Body of pancreas (tissue), 4 donors: ENCODE results near the gene COL19A1. TPM values are rescaled to one million over a fixed set of nuclear protein-coding genes. Genes with fewer than 3 reads are reported as not detected.

Experiments
- ATAC-seq: fragments of 150-250 bp; one replicate; pipeline ENCODE4 v1.9.1; 2016
- DNase-seq, 4 donors: peaks; one replicate each; pipeline ENCODE4 v3.0.0-alpha.2; 2019
- H3K27ac ChIP-seq, 4 donors: fragments of 200-600 bp; sonication (generic); 1 replicate in 3 of 4; 2 replicates in 1 of 4; pipeline versions ENCODE4 v1.5.1 to v1.6.1; 2016 to 2019; ENCODE audit warnings: mild to moderate bottlenecking in 1 of 4, mixed read lengths in 1 of 4, moderate library complexity in 1 of 4
- H3K27me3 ChIP-seq, 2 donors: fragments of 200-600 bp; sonication (generic); one replicate each; pipeline ENCODE4 v1.6.0; 2016; ENCODE audit warnings: mild to moderate bottlenecking in 1 of 2
- H3K36me3 ChIP-seq, 2 donors: fragments of 200-600 bp; sonication (generic); replicated peaks in 1 of 2; 2 replicates each; pipeline ENCODE4 v1.5.1; 2016; ENCODE audit warnings: low read depth in 2 of 2; ENCODE audit not compliant: insufficient read depth in 1 of 2
- H3K4me1 ChIP-seq: fragments of 200-600 bp; sonication (generic); one replicate; pipeline ENCODE4 v1.6.0; 2016
- H3K4me3 ChIP-seq, 2 donors: fragments of 200-600 bp; sonication (generic); 1 replicate in 1 of 2; 2 replicates in 1 of 2; pipeline ENCODE4 v1.5.1; 2016 to 2019
- H3K9me3 ChIP-seq, 3 donors: fragments of 200-600 bp; sonication (generic); 1 replicate in 2 of 3; 2 replicates in 1 of 3; pipeline ENCODE4 v1.5.1; 2016
- POLR2A ChIP-seq, 3 donors: fragments of 450-650 bp; IDR thresholded peaks; one replicate each; pipeline ENCODE4 v1.6.1; 2016; ENCODE audit warnings: antibody characterized with exemption in 3 of 3, mild to moderate bottlenecking in 2 of 3
- WGBS, 2 donors: methylation state at CpG; one replicate each; pipeline ENCODE4 v1.1.5; 2017; 5-methylcytosine and 5-hydroxymethylcytosine counted together
- intact Hi-C: fragments of 100-400 bp; cut with DNase I; formaldehyde crosslinking; loops from one replicate; pipeline ENCODE4 v1.15.1; 2023
- total RNA-seq, 2 donors: library from RNA; depleted of rRNA; stranded (reverse); fragments of >200 nt; gene quantifications; one replicate each; pipeline ENCODE4 v1.1.0, GENCODE V29; 2016
- TF ChIP-seq, protein P1 (sequence below), 7 experiments: fragments of 450-650 bp in 4 of 7; fragments of 200-600 bp in 3 of 7; sonication (generic) in 3 of 7; IDR thresholded peaks; one replicate each; pipeline ENCODE4 v1.5.1; 2016 to 2019; ENCODE audit warnings: antibody characterized with exemption in 7 of 7

COL19A1 gene
- total RNA-seq, 2 donors from 2014 or later = 0.26 to 1.6 TPM

DNA sequence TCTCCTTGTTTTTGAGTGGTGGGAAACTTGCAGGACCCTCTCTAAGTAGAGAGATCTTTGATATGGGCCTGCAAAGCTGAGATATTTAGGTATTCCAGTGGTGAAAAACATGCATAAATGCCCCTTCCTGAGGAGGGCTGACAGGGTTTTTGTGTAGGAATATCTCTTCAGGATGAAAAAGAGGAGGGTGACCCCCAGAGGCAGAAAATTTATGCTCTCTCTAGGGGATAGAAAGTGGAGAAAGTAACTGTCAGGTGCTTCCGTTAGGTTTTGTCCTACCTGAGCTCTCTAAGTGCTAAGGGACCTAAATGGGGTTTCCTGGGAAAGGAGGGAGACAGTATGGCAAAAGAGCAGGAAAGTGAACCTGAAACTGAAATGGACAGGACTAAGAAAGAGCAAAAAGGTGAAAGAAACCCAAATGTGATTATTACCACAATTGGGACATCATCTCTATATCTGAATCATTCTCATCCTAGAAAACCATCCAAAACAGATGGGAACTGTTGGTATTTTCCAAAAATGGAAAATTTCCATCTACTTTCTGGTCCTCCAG lies 2.0 kb downstream of the COL19A1 start:
- no peaks in the 10 kb centered on the region for H3K36me3 ChIP-seq
- ATAC-seq (no peak), DNase-seq (no peak)
- H3K4me3 ChIP-seq = no peak overlapping the region
- no peaks in the 10 kb centered on the region for H3K9me3 ChIP-seq
- no peak overlapping the region for H3K27ac ChIP-seq
- intact Hi-C loops = no loop called here
- WGBS, 2 donors = 76 to 91% methylated on average over 1 of the region's 1 CpG
- TF ChIP-seq, protein P1, sequence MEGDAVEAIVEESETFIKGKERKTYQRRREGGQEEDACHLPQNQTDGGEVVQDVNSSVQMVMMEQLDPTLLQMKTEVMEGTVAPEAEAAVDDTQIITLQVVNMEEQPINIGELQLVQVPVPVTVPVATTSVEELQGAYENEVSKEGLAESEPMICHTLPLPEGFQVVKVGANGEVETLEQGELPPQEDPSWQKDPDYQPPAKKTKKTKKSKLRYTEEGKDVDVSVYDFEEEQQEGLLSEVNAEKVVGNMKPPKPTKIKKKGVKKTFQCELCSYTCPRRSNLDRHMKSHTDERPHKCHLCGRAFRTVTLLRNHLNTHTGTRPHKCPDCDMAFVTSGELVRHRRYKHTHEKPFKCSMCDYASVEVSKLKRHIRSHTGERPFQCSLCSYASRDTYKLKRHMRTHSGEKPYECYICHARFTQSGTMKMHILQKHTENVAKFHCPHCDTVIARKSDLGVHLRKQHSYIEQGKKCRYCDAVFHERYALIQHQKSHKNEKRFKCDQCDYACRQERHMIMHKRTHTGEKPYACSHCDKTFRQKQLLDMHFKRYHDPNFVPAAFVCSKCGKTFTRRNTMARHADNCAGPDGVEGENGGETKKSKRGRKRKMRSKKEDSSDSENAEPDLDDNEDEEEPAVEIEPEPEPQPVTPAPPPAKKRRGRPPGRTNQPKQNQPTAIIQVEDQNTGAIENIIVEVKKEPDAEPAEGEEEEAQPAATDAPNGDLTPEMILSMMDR (IDR thresholded peaks at IDR 0.05) = no peak
- no peak for TF ChIP-seq POLR2A (IDR thresholded peaks at IDR 0.05)
- peaks cover 9% of the 10 kb centered on the region for H3K4me1 ChIP-seq
- no peaks in the 10 kb centered on the region for H3K27me3 ChIP-seq

DNA sequence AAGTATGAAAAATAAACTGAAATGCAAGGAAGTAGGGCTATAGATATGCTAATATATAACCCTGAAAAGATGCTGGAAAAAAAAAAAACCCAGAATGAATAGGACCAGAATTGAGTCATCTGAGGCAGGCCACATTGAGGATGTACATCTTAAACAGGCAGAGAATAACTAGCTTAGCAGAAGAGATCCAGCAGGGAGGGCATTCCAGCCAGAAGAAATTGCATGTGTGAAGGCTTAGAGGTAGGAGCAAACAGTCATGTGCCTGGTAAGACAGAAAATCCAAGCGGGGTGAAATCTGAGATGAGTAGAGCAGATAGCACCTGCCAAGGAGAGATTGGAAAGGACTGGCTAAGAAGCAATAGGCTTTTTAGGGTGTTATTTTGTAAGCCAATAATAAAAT lies 2.6 kb downstream of the COL19A1 start:
- TF ChIP-seq, protein P1 (IDR thresholded peaks at IDR 0.05) = no peak
- no peak for TF ChIP-seq POLR2A (IDR thresholded peaks at IDR 0.05)

DNA sequence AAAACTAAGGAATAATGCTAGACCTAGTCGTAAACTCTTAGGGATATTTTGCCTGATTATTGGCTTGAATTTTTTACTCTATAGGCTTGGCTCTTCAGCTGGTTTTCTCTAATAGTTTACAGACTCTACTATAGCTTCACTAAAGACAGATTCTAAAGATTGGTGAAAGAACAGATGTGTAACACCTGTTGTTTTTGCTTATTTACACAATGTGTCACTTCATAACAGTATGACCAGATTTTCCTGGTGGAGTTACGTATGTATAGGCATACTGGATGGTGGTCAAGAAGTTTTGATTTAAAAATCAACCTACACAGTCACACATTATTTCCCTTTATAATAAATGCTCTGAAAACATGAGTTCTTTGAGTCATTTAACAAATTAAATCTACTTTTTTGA lies 4.8 kb downstream of the COL19A1 start:
- Histone ChIP-seq H3K9me3 (no peaks in the 10 kb centered on the region), H3K27ac (no peak overlapping the region), H3K4me1 (peaks cover 7% of the 10 kb centered on the region), H3K36me3 (no peaks in the 10 kb centered on the region), H3K4me3 (no peak overlapping the region), H3K27me3 (no peaks in the 10 kb centered on the region)
- DNase-seq (no peak), ATAC-seq (no peak)
- TF ChIP-seq, protein P1 (IDR thresholded peaks at IDR 0.05) = no peak
- no peak for TF ChIP-seq POLR2A (IDR thresholded peaks at IDR 0.05)
- WGBS, 2 donors = 58 to 66% methylated on average over 2 of the region's 2 CpGs
- intact Hi-C loops = no loop called here

More for the DNA sequence above, 2.6 kb downstream of the COL19A1 start:
- Histone ChIP-seq H3K36me3 (no peaks in the 10 kb centered on the region), H3K4me3 (no peak overlapping the region), H3K27me3 (no peaks in the 10 kb centered on the region), H3K9me3 (no peaks in the 10 kb centered on the region), H3K27ac (no peak overlapping the region), H3K4me1 (peaks cover 9% of the 10 kb centered on the region)
- DNase-seq (no peak), ATAC-seq (no peak)
- WGBS, 2 donors = 85 to 95% methylated on average over 1 of the region's 1 CpG
- intact Hi-C loops = no loop called here

DNA sequence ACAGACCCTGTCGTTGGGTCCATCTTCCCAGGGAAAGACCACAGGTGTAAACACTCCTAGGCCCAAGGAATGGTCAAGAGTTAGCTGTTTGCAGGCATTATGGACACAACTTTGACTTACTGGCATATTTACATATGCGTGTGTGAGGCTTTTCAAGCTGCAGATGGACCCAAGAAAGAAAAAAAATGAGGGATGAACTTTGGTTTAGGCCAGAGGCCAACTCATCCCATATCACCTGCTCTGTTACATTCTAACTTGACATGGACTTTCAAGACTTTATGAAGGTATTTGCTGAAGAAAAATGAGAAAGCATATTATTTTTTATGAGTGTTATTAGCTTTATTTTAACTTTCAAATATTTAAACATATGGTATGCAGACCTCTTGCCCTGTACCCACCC lies 6.9 kb downstream of the COL19A1 start:
- no peak for TF ChIP-seq POLR2A (IDR thresholded peaks at IDR 0.05)
- TF ChIP-seq, protein P1 (IDR thresholded peaks at IDR 0.05) = no peak
- ATAC-seq = no peak
- 84 to 91% methylated on average over 2 of the region's 2 CpGs for WGBS, 2 donors
- H3K27me3 ChIP-seq = no peaks in the 10 kb centered on the region
- intact Hi-C loops = no loop called here
- no peak overlapping the region for H3K4me3 ChIP-seq
- H3K36me3 ChIP-seq = no peaks in the 10 kb centered on the region
- no peaks in the 10 kb centered on the region for H3K4me1 ChIP-seq
- H3K27ac ChIP-seq = no peak overlapping the region
- H3K9me3 ChIP-seq = no peaks in the 10 kb centered on the region
- no peak for DNase-seq

DNA sequence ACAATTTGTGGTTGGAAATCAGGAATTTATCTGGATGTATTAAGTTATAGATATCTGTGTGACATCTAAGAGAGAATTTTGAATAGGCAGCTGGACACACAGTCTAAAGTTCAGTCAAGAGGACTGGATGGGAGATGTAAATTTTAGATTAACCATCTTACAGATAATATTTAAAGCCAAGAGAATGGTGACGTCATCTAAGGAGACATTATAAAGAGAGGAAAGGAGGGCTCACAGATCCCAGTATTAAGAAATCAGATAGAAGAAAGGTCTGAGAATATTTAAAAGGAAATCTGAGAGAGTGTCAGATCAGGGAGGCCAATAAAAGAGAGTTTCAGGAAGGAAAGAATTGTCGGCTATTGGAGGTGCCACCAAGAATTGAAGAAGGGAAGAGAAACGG lies 9.4 kb downstream of the COL19A1 start:
- intact Hi-C loops = no loop called here
- Histone ChIP-seq H3K9me3 (no peaks in the 10 kb centered on the region), H3K27ac (no peak overlapping the region), H3K4me3 (no peak overlapping the region), H3K27me3 (no peaks in the 10 kb centered on the region), H3K4me1 (no peaks in the 10 kb centered on the region), H3K36me3 (no peaks in the 10 kb centered on the region)
- DNase-seq (no peak), ATAC-seq (no peak)
- TF ChIP-seq, protein P1 (IDR thresholded peaks at IDR 0.05) = no peak
- no peak for TF ChIP-seq POLR2A (IDR thresholded peaks at IDR 0.05)
- WGBS, 2 donors = 83 to 88% methylated on average over 3 of the region's 3 CpGs
